GM15510 (cell line): ENCODE data around the gene CDH23.

Experiments used
- POLR2A ChIP-seq: IDR thresholded peaks from 3 replicates; pipeline ENCODE4 v1.6.1; 2011; ENCODE audit warnings: borderline replicate concordance; ENCODE audit not compliant: insufficient read length; ENCODE audit errors: extremely low read depth

CDH23 gene

GRCh38 chr10:71381611-71382010 lies 15.1 kb upstream of the CDH23 start:
- no peak for TF ChIP-seq POLR2A

- TF ChIP-seq POLR2A = no peak
These were observed 14.7 kb upstream of the CDH23 start for GRCh38 chr10:71382028-71382427.

GRCh38 chr10:71382757-71383156 lies 14.0 kb upstream of the CDH23 start:
- TF ChIP-seq POLR2A = no peak

- no peak for TF ChIP-seq POLR2A
These were observed 12.6 kb upstream of the CDH23 start for GRCh38 chr10:71383972-71384687.

DNA sequence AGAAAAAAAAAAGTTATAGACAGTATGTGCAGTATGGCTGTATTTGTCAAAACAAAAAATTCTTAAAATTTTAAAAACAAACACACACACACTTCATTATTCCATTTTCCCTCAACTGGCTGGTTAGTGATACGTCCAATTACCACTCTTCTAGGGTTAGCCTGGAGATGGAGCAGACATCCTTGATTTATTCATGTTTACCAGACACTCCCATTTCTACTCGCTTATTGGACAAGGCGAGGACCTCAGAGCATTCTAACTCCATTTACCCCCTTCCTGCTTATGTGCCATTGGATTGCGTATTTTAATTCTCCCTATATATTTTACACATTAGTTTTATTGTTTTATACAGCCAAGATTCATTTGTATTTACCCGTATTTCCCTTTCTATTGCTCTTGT lies 8.5 kb upstream of the CDH23 start:
- no peak for TF ChIP-seq POLR2A

DNA sequence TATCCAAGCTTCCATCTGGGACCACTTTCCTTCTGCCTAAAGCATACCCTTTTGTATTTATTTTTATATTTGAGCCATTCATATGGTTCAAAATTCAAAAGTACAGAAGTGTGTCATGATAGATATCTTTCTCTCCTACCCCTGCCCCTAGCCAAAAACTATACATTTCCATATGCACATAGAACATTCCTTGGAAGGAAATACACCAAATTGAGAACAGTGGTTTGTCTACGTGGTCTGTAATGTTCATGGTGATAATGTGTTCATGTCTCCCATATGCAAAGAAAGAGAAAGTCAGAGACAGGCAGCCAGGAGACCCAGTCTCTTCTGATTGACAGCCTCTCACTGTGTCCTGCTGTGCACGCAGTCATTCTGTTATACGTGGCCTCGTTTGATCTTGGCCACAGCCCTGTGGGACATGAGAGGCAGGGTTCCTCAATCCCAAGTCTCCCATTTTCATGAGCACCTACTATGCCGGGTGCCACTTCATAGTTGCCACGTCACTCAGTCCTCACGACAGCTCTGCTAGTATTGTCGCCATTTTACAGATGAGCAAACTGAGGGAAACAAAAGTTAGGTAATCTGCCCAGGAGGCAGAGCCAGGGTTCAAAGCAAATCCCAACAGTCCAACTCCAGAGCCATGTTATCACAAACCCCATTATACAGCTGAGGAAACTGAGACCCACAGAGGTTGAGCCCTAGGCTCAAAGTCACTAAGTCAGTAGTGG lies 8.0 kb upstream of the CDH23 start:
- TF ChIP-seq POLR2A = no peak

DNA sequence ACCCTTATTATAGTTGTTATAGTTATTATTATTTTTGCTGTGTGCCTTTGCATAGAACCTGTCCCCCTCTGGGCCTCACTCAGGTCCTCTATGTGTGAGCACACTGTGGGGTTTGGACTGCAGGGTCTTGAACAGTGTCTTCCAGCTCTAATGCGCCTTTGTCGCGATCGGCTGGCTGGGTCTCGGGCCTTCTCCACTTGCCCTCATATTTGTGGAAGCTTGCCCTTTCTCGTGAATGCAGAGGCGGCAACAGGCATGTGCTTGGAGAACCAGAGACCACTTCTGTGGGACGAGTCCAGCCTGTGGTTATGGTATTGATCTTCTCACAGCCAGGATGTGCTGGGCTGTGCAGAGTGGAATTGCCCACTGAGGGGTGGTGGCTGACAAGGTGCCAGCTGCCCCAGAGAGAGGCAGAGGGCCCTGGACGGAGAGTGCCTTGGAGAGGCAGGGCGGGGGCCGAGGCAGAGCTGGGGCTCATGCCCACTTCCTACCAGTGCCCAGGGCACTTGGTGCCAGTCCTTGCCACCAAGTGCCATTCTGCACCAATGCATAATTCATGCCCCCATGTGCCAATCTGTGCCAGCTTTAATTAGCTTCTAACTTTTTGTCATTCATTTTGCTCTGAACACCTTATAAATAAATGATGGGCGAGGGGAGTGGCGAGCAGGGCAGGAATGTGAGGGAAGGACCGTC lies 6.8 kb upstream of the CDH23 start:
- TF ChIP-seq POLR2A = no peak

- TF ChIP-seq POLR2A = no peak
These were observed 6.3 kb upstream of the CDH23 start for GRCh38 chr10:71390461-71390835.

- no peak for TF ChIP-seq POLR2A
These were observed 5.6 kb upstream of the CDH23 start for GRCh38 chr10:71390921-71391690.

DNA sequence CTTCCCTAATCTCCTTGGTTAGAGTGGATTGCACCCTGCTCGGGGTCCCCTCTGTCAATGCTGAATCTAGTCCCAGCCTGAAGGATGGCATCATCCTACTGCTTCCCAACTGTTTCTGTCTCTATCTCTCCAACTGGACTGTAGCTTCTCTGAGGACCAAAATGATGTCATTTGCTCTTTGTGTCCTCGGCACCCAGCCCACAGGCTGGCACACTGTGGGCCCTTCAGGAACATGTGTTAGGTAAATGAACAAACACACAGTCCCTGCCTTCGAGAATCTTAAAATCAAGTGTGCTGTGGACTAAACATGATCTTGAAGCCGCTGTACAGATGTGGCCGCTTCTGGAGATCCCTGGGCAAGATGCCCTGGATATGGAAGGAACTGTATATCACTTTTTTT lies 5.0 kb upstream of the CDH23 start:
- no peak for TF ChIP-seq POLR2A

- TF ChIP-seq POLR2A = no peak
These were observed 4.4 kb upstream of the CDH23 start for GRCh38 chr10:71392292-71392691.

DNA sequence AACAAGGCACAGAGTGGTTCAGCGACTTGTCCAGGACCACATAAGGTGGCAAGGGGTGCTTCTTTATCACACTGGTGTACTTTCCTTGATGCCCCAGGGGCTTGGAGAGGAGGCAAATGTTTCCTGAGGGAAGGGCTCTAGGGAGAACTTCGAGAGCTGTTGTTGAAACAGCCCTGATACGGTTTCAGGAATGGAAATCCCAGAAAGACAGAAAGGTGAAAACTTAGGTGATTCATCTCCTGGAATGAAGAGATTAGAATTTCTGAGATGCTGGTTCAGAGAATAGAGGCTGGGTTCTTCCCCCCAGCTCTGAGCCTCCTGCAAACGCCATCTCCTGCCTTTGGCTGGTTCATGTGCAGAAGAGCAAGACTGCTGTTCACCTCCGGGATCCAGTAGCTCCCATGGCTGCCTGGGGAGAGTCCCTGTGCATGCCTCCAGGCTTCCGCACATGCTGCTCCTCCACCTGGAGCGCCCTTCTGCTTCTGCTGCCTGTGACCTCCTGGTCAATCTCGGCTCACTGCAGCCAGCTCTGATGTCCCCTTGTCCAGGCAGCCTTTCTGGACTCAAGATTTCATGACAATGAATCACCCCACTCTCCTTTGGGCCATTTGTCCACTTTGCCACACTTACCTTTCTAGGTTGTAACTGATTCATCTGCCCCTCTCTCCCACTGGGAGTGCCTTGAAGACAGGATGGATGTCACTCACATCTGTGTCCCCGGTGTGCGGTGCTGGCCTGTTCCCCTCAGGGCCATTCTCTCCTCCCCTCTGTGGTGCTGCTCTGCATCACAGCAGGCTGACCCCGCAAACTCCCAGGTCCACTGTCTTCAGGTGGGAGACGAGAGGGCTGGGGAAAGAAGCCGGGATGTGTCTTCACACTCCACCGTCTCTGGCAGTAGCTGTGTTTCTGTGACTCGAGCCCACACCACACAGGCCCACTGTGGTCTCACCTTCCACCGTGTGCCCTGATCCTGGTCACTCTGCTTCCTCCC lies 3.6 kb upstream of the CDH23 start:
- no peak for TF ChIP-seq POLR2A

- no peak for TF ChIP-seq POLR2A
These were observed 2.8 kb upstream of the CDH23 start for GRCh38 chr10:71393841-71394475.
